IPS-18a (cell line): ENCODE measurements around the gene ATG4A.

Experiments used
- H3K27ac ChIP-seq: one replicate; pipeline ENCODE4 v1.5.1; 2013; ENCODE audit warnings: low read length
- H3K27me3 ChIP-seq: one replicate; pipeline ENCODE4 v1.6.1; 2013; ENCODE audit warnings: mild to moderate bottlenecking, low read length; ENCODE audit not compliant: control insufficient read depth, insufficient read depth
- H3K36me3 ChIP-seq: one replicate; pipeline ENCODE4 v1.6.1; 2013; ENCODE audit warnings: low read depth, low read length; ENCODE audit not compliant: control insufficient read depth
- H3K4me1 ChIP-seq: one replicate; pipeline ENCODE4 v1.6.1; 2013; ENCODE audit warnings: low read depth, low read length; ENCODE audit not compliant: control insufficient read depth
- H3K4me3 ChIP-seq: one replicate; pipeline ENCODE4 v1.5.1; 2013; ENCODE audit warnings: low read length
- H3K9ac ChIP-seq: one replicate; pipeline ENCODE4 v1.6.1; 2013; ENCODE audit warnings: mild to moderate bottlenecking, low read length, moderate library complexity
- H3K9me3 ChIP-seq: one replicate; pipeline ENCODE4 v1.6.1; 2013; ENCODE audit warnings: low read depth, low read length; ENCODE audit not compliant: control insufficient read depth

ATG4A gene

GRCh38 chrX:108173874-108174273, 82.3 kb downstream of the ATG4A start:
- H3K27ac ChIP-seq: no peak overlapping the region
- H3K4me3 ChIP-seq: no peak overlapping the region
- H3K9ac ChIP-seq: no peak overlapping the region
- peaks cover 24% of the 10 kb centered on the region for H3K4me1 ChIP-seq
- no peaks in the 10 kb centered on the region for H3K36me3 ChIP-seq
- no peaks in the 10 kb centered on the region for H3K27me3 ChIP-seq
- no peaks in the 10 kb centered on the region for H3K9me3 ChIP-seq

DNA sequence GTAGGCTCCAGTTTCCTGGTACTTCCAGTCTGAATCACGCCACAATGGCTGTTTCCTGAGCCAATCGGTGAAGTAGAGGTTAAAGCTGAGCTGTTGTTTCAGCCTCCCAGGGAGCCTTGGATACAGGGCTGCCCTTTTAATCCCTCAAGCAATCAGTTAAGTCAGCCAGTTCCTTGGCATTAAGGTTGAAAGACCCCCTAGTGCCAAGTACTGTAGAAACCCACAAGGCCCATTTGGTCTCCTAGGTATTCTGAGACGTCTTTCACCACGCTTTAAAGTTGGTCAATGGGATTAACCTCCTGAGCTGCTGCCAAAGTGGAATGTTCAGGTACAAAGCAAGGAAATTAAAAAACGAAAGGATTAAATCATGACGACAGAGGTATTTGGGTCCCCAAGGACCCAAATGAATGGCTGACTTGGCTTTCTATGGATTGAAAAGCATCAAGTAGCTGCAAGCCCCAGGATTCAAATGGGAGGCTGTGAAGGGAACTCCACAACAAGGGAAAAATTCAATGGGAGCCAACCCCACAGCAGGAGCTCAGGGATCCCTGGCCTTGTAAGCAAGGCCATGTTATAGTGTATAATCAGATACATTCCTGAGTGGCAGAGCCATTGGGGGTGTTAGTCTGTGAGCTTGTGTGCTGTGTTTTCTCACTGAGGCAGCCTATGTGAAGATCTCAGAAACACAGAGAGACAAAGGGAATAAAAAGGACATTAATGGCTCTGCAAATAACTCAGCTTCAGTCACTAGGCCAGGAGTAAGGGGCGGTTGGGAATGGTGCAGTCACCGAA, 86.0 kb downstream of the ATG4A start:
- Histone ChIP-seq H3K27ac (no peak overlapping the region), H3K4me1 (peaks cover 29% of the 10 kb centered on the region), H3K36me3 (no peaks in the 10 kb centered on the region), H3K27me3 (no peaks in the 10 kb centered on the region), H3K4me3 (no peak overlapping the region), H3K9ac (no peak overlapping the region), H3K9me3 (no peaks in the 10 kb centered on the region)

- Histone ChIP-seq H3K27ac (no peak overlapping the region), H3K4me3 (no peak overlapping the region), H3K36me3 (no peaks in the 10 kb centered on the region), H3K4me1 (peaks cover 29% of the 10 kb centered on the region), H3K9ac (no peak overlapping the region), H3K27me3 (no peaks in the 10 kb centered on the region), H3K9me3 (no peaks in the 10 kb centered on the region)
These were observed 86.5 kb downstream of the ATG4A start for GRCh38 chrX:108178143-108178498.

DNA sequence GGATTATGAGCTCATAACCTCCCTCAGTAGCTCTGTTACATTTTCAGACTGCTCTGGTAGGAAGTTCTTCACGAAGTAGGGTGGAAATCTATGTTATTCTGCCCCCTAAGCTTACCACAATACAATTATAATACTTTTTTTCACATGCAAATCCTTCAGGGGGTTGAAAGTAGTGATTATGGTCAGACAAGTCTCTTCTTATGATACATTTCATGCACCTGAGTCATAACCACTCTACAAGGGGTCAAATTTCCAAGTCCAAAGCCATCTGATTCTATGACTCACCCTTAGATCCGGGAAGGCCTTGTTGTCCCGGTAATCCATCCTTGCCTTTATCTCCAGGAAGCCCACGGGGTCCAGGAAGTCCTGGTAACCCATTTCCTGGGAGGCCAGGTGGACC, 95.2 kb downstream of the ATG4A start:
- no peak overlapping the region for H3K4me3 ChIP-seq
- H3K36me3 ChIP-seq: peaks cover 4% of the 10 kb centered on the region
- H3K4me1 ChIP-seq: peaks cover under 1% of the 10 kb centered on the region
- H3K9me3 ChIP-seq: no peaks in the 10 kb centered on the region
- H3K27ac ChIP-seq: no peak overlapping the region
- H3K27me3 ChIP-seq: no peaks in the 10 kb centered on the region
- no peak overlapping the region for H3K9ac ChIP-seq

- Histone ChIP-seq H3K36me3 (no peaks in the 10 kb centered on the region), H3K27ac (no peak overlapping the region), H3K4me1 (no peaks in the 10 kb centered on the region), H3K9ac (no peak overlapping the region), H3K4me3 (no peak overlapping the region), H3K9me3 (no peaks in the 10 kb centered on the region), H3K27me3 (no peaks in the 10 kb centered on the region)
These were observed 106.8 kb downstream of the ATG4A start for GRCh38 chrX:108198420-108198819.

GRCh38 chrX:108199041-108199440, 107.5 kb downstream of the ATG4A start:
- Histone ChIP-seq H3K27ac (no peak overlapping the region), H3K4me3 (no peak overlapping the region), H3K9ac (no peak overlapping the region), H3K9me3 (no peaks in the 10 kb centered on the region), H3K4me1 (no peaks in the 10 kb centered on the region), H3K36me3 (no peaks in the 10 kb centered on the region), H3K27me3 (no peaks in the 10 kb centered on the region)

GRCh38 chrX:108199691-108200090, 108.1 kb downstream of the ATG4A start:
- Histone ChIP-seq H3K27ac (no peak overlapping the region), H3K9me3 (no peaks in the 10 kb centered on the region), H3K4me3 (no peak overlapping the region), H3K4me1 (no peaks in the 10 kb centered on the region), H3K27me3 (no peaks in the 10 kb centered on the region), H3K9ac (no peak overlapping the region), H3K36me3 (no peaks in the 10 kb centered on the region)

DNA sequence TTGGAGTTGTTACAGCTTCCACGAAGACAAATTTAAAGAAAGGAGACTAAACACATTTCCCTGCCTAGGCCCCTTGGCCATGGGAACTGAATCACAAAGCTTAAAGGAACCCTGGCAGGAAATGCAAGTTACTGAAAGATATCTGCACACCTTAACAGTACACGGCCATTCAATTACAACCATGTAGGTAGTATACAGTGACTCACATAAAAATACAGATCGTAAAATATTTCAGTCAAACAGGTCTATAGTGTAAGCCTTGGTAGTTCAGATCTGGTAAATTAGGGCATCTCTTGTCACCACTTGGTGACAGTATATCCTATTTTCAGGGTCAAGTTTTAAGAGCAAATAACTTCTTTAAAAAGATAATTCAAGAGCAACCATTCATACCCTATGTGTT, 112.0 kb downstream of the ATG4A start:
- Histone ChIP-seq H3K4me1 (no peaks in the 10 kb centered on the region), H3K27me3 (no peaks in the 10 kb centered on the region), H3K4me3 (no peak overlapping the region), H3K9ac (no peak overlapping the region), H3K36me3 (no peaks in the 10 kb centered on the region), H3K9me3 (no peaks in the 10 kb centered on the region), H3K27ac (no peak overlapping the region)
